GM21528 (cell line): Measurements from ENCODE around the gene SH3BP1.

Experiments
- ATAC-seq: cut with Tn5 transposase; IDR thresholded peaks from one replicate; pipeline ENCODE4 v1.9.1; 2021; ENCODE audit warnings: mild to moderate bottlenecking, moderate library complexity; ENCODE audit not compliant: unreplicated experiment, low FRiP score

SH3BP1 gene

GRCh38 chr22:37632174-37633088 is 7.0 kb upstream of the SH3BP1 start:
- no peak for ATAC-seq

- no peak for ATAC-seq
Measured at GRCh38 chr22:37633089-37633624, 6.3 kb upstream of the SH3BP1 start.

GRCh38 chr22:37633625-37634416 is 5.6 kb upstream of the SH3BP1 start:
- no peak for ATAC-seq

- ATAC-seq = no peak
Measured at GRCh38 chr22:37634417-37634924, 5.0 kb upstream of the SH3BP1 start.

GRCh38 chr22:37635157-37635556 is 4.3 kb upstream of the SH3BP1 start:
- ATAC-seq = no peak

GRCh38 chr22:37636186-37636948 is 3.1 kb upstream of the SH3BP1 start:
- no peak for ATAC-seq

- ATAC-seq = no peak
Measured at GRCh38 chr22:37636949-37637273, 2.6 kb upstream of the SH3BP1 start.

GRCh38 chr22:37638391-37639069 is 939 bp upstream of the SH3BP1 start:
- ATAC-seq = no peak

- ATAC-seq = no peak
Measured at GRCh38 chr22:37639771-37640590, 512 bp downstream of the SH3BP1 start.

- no peak for ATAC-seq
Measured at GRCh38 chr22:37640591-37641560, 1.4 kb downstream of the SH3BP1 start.

GRCh38 chr22:37641561-37641949 is 2.1 kb downstream of the SH3BP1 start:
- ATAC-seq = no peak

GRCh38 chr22:37643225-37643847 is 3.9 kb downstream of the SH3BP1 start:
- ATAC-seq = no peak

- no peak for ATAC-seq
Measured at GRCh38 chr22:37647317-37647716, 7.8 kb downstream of the SH3BP1 start.

GRCh38 chr22:37647928-37648327 is 8.5 kb downstream of the SH3BP1 start:
- no peak for ATAC-seq

- ATAC-seq = no peak
Measured at GRCh38 chr22:37650463-37651136, 11.1 kb downstream of the SH3BP1 start.

GRCh38 chr22:37654563-37655251 is 15.2 kb downstream of the SH3BP1 start:
- no peak for ATAC-seq

- no peak for ATAC-seq
Measured at GRCh38 chr22:37655252-37655563, 15.7 kb downstream of the SH3BP1 start.
